SH-SY5Y (cell line): ENCODE results near the gene ACBD7.

Experiments used
- GATA2 ChIP-seq: IDR thresholded peaks from 2 replicates; pipeline ENCODE4 v1.6.1; 2011; ENCODE audit warnings: mild to moderate bottlenecking, low read depth, low read length
- GATA3 ChIP-seq: IDR thresholded peaks from 2 replicates; pipeline ENCODE4 v1.6.1; 2011; ENCODE audit warnings: low read depth, mild to moderate bottlenecking, low read length, moderate library complexity

DNA sequence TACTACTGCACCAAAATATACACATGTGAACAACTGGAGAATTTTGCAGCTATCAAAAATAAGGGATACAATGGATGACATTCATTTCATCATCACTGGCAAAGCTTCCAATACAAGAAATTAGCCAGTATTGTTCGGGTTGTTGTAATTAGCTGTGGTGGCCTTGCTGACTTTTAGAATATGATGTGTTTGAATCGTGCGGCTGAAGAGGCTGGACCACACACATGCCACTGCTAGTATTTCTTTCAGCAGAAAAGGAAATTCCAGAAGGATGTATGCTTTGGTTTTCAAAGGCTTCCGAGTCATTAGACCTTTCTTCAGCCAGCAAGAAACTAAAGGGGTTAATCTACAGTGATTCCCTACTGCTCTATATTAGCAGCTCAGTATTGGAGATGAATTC, 25.2 kb upstream of the ACBD7 start:
- TF ChIP-seq GATA3, result no peak
- no peak for TF ChIP-seq GATA2
